Measurements from ENCODE around the gene MYOG.

Gene MYOG

DNA sequence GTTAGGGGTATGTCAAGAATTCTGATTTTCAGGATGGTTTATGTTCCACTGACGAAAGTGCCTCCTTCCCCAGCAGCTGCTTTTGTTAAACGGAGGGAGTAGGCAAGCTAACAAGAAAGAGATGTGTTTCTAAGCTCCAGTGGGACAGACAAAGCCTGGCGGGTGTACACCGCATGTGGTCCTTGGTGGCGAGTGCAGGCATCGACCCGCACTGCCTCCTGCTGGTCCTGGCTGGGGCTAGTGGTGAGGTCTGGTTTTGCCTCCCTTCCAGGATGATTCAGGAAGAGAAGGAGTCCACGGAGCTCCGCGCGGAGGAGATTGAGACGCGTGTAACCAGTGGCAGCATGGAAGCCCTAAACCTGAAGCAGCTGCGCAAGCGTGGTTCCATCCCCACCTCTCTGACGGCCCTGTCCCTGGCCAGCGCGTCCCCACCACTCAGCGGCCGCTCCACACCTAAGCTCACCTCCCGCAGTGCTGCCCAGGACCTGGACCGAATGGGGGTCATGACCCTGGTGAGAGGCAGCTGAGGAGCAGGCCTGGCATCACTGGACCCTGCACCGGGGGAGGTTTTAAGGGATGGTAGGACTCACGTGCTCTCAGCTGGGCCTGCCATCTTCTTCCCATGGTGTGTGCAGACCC, 30.5 kb downstream of the MYOG start:
- Histone ChIP-seq H3K9ac (no peak overlapping the region), H3K36me3 (ENCODE audit: insufficient read depth) (no peaks in the 10 kb centered on the region), H4K20me1 (ENCODE audit: insufficient read depth) (no peaks in the 10 kb centered on the region)

GRCh38 chr1:203054642-203055041, 31.2 kb downstream of the MYOG start:
- Histone ChIP-seq H4K20me1 (ENCODE audit: insufficient read depth) (no peaks in the 10 kb centered on the region), H2AFZ (ENCODE audit: low read depth) (no peak overlapping the region), H3K4me1 (ENCODE audit: low read depth, poor library complexity, severe bottlenecking) (no peaks in the 10 kb centered on the region), H3K36me3 (ENCODE audit: insufficient read depth) (no peaks in the 10 kb centered on the region), H3K9ac (no peak overlapping the region), H3K79me2 (ENCODE audit: insufficient read depth, low read depth) (no peaks in the 10 kb centered on the region), H3K4me3 (IDR thresholded peaks at IDR 0.05; ENCODE audit: insufficient read depth, low read depth, low read length) (no peak overlapping the region), H3K27me3 (ENCODE audit: insufficient read depth, low read depth) (no peaks in the 10 kb centered on the region), H3K27ac (no peak overlapping the region), H3K4me2 (no peak overlapping the region)
- TF ChIP-seq, protein P1, sequence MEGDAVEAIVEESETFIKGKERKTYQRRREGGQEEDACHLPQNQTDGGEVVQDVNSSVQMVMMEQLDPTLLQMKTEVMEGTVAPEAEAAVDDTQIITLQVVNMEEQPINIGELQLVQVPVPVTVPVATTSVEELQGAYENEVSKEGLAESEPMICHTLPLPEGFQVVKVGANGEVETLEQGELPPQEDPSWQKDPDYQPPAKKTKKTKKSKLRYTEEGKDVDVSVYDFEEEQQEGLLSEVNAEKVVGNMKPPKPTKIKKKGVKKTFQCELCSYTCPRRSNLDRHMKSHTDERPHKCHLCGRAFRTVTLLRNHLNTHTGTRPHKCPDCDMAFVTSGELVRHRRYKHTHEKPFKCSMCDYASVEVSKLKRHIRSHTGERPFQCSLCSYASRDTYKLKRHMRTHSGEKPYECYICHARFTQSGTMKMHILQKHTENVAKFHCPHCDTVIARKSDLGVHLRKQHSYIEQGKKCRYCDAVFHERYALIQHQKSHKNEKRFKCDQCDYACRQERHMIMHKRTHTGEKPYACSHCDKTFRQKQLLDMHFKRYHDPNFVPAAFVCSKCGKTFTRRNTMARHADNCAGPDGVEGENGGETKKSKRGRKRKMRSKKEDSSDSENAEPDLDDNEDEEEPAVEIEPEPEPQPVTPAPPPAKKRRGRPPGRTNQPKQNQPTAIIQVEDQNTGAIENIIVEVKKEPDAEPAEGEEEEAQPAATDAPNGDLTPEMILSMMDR (conservative IDR thresholded peaks at IDR 0.05; ENCODE audit: low read depth, low read length): no peak

More for the DNA sequence above, 30.5 kb downstream of the MYOG start:
- Histone ChIP-seq H2AFZ (ENCODE audit: low read depth) (no peak overlapping the region), H3K4me3 (IDR thresholded peaks at IDR 0.05; ENCODE audit: insufficient read depth, low read depth, low read length) (no peak overlapping the region), H3K4me2 (no peak overlapping the region), H3K27me3 (ENCODE audit: insufficient read depth, low read depth) (no peaks in the 10 kb centered on the region), H3K4me1 (ENCODE audit: low read depth, poor library complexity, severe bottlenecking) (no peaks in the 10 kb centered on the region), H3K79me2 (ENCODE audit: insufficient read depth, low read depth) (no peaks in the 10 kb centered on the region), H3K27ac (no peak overlapping the region)
- TF ChIP-seq, protein P1 (conservative IDR thresholded peaks at IDR 0.05; ENCODE audit: low read depth, low read length): no peak

DNA sequence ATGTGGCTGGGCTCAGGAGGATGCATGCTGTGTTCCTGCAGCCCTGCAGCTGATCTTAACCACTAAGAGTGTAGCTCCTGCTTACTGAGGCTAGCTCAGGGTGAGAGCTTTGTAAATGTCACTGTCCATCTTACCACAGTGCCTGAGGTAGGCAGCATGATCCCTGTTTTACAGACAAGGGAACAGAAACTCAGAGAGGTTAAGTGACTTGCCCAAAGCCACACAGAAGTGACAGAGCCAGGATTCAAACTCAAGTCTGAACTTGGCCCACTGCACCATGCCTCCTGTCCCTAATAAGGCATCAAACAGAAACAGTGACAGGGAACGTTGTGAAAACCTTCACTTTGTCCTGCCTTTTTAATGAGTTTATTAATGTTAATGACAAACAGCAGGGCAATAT, 31.6 kb downstream of the MYOG start:
- Histone ChIP-seq H3K27ac (no peak overlapping the region), H3K4me1 (ENCODE audit: low read depth, poor library complexity, severe bottlenecking) (no peaks in the 10 kb centered on the region), H3K36me3 (ENCODE audit: insufficient read depth) (no peaks in the 10 kb centered on the region), H3K4me3 (IDR thresholded peaks at IDR 0.05; ENCODE audit: insufficient read depth, low read depth, low read length) (no peak overlapping the region), H2AFZ (ENCODE audit: low read depth) (no peak overlapping the region), H3K4me2 (no peak overlapping the region), H4K20me1 (ENCODE audit: insufficient read depth) (no peaks in the 10 kb centered on the region), H3K27me3 (ENCODE audit: insufficient read depth, low read depth) (no peaks in the 10 kb centered on the region), H3K79me2 (ENCODE audit: insufficient read depth, low read depth) (no peaks in the 10 kb centered on the region), H3K9ac (no peak overlapping the region)
- TF ChIP-seq, protein P1 (conservative IDR thresholded peaks at IDR 0.05; ENCODE audit: low read depth, low read length): no peak

- Histone ChIP-seq H3K4me2 (no peak overlapping the region), H2AFZ (ENCODE audit: low read depth) (no peak overlapping the region), H3K79me2 (ENCODE audit: insufficient read depth, low read depth) (no peaks in the 10 kb centered on the region), H3K36me3 (ENCODE audit: insufficient read depth) (no peaks in the 10 kb centered on the region), H3K27me3 (ENCODE audit: insufficient read depth, low read depth) (no peaks in the 10 kb centered on the region), H3K9ac (no peak overlapping the region), H3K27ac (no peak overlapping the region), H4K20me1 (ENCODE audit: insufficient read depth) (no peaks in the 10 kb centered on the region), H3K4me1 (ENCODE audit: low read depth, poor library complexity, severe bottlenecking) (no peaks in the 10 kb centered on the region), H3K4me3 (IDR thresholded peaks at IDR 0.05; ENCODE audit: insufficient read depth, low read depth, low read length) (no peak overlapping the region)
- TF ChIP-seq, protein P1 (conservative IDR thresholded peaks at IDR 0.05; ENCODE audit: low read depth, low read length): no peak
Measured at GRCh38 chr1:203052601-203053000, 33.2 kb downstream of the MYOG start.
